Mesothelial cell of epicardium (in vitro differentiated cells): ENCODE data around the gene HUS1B. TPM values are rescaled to one million over a fixed set of nuclear protein-coding genes. Genes with fewer than 3 reads are reported as not detected.
"Not testable (repeated sequence)": the region's sequence is repeated elsewhere in the genome, so short reads cannot be mapped to it uniquely, and the experiment has no call there.

Source experiments
- DNase-seq, 2 experiments: peaks; one replicate each; pipeline ENCODE4 v3.0.0; 2021; ENCODE audit warnings: low spot score in 2 of 2; ENCODE audit not compliant: unreplicated experiment in 2 of 2
- H3K27ac Mint-ChIP-seq: 2 replicates; pipeline ENCODE4 v1.8.0; 2021; ENCODE audit warnings: mixed read lengths
- H3K27me3 Mint-ChIP-seq: 2 replicates; pipeline ENCODE4 v1.8.0; 2021; ENCODE audit warnings: low read depth, mixed read lengths
- H3K36me3 Mint-ChIP-seq: 2 replicates; pipeline ENCODE4 v1.8.0; 2021; ENCODE audit warnings: mixed read lengths
- H3K4me1 Mint-ChIP-seq: 2 replicates; pipeline ENCODE4 v1.8.0; 2021; ENCODE audit warnings: mixed read lengths
- H3K4me3 Mint-ChIP-seq: 2 replicates; pipeline ENCODE4 v1.8.0; 2021; ENCODE audit warnings: mild to moderate bottlenecking, moderate library complexity, mixed read lengths
- H3K9me3 Mint-ChIP-seq: 2 replicates; pipeline ENCODE4 v1.8.0; 2021; ENCODE audit warnings: mixed read lengths
- total RNA-seq: library from RNA; stranded (reverse); gene quantifications from 3 replicates; pipeline ENCODE4 v1.2.1, GENCODE V29; 2021
- TF ChIP-seq, protein P1 (sequence below): fragments of 200-600 bp; sonication (generic); IDR thresholded peaks from one replicate; pipeline ENCODE4 v1.5.0; 2021; ENCODE audit warnings: antibody characterized with exemption; ENCODE audit not compliant: unreplicated experiment

HUS1B gene
- total RNA-seq, 1 donor from 2014 or later = 1.3 TPM

DNA sequence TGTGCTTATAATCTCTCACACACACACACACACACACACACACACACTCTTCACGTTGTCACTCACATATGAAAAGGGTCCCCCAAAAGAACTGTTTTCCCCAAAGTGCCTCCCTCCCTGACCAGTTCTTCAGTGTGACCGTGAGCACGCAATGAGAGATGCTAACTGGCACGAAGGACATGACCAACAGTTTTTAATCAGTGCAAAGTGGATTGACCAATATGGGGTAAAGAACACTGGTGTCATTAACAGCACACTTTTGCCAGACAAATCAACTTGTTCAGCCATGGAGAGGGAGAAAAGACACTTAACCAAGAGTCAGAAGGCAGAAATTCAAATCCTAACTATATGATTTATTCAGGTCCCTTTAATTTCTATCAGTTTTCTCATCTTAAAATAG is 21.0 kb upstream of the HUS1B start:
- peaks cover 14% of the 10 kb centered on the region for H3K4me1 Mint-ChIP-seq
- TF ChIP-seq, protein P1, sequence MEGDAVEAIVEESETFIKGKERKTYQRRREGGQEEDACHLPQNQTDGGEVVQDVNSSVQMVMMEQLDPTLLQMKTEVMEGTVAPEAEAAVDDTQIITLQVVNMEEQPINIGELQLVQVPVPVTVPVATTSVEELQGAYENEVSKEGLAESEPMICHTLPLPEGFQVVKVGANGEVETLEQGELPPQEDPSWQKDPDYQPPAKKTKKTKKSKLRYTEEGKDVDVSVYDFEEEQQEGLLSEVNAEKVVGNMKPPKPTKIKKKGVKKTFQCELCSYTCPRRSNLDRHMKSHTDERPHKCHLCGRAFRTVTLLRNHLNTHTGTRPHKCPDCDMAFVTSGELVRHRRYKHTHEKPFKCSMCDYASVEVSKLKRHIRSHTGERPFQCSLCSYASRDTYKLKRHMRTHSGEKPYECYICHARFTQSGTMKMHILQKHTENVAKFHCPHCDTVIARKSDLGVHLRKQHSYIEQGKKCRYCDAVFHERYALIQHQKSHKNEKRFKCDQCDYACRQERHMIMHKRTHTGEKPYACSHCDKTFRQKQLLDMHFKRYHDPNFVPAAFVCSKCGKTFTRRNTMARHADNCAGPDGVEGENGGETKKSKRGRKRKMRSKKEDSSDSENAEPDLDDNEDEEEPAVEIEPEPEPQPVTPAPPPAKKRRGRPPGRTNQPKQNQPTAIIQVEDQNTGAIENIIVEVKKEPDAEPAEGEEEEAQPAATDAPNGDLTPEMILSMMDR = no peak
- H3K27ac Mint-ChIP-seq = no peak overlapping the region
- no peaks in the 10 kb centered on the region for H3K9me3 Mint-ChIP-seq
- H3K27me3 Mint-ChIP-seq = peaks cover 10% of the 10 kb centered on the region
- no peak overlapping the region for H3K4me3 Mint-ChIP-seq
- H3K36me3 Mint-ChIP-seq = no peaks in the 10 kb centered on the region
- DNase-seq = no peak

DNA sequence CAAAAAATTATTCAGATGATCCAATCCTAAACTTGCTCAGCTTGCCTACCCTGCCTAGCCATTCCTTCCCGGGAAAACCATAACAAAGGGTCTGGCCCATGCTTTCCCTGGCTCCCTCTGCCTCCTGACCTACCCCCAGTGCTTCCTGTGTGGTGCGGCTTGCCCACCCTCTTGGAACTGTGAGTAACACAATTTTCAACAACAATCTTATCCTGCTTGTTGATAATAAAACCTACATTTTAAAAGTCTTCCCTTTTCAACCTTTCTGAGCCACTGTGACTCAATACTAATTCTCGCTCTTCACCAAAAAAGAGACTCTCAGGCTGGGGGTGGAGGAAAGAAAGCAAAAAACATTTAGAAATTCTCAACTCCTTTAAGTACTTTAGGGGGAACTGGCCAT is 18.1 kb upstream of the HUS1B start:
- H3K27me3 Mint-ChIP-seq = no peaks in the 10 kb centered on the region
- peaks cover 9% of the 10 kb centered on the region for H3K36me3 Mint-ChIP-seq
- TF ChIP-seq, protein P1 = no peak
- no peak overlapping the region for H3K27ac Mint-ChIP-seq
- H3K9me3 Mint-ChIP-seq = peaks cover 9% of the 10 kb centered on the region
- H3K4me1 Mint-ChIP-seq = peaks cover under 1% of the 10 kb centered on the region
- H3K4me3 Mint-ChIP-seq = no peak overlapping the region
- DNase-seq = no peak

DNA sequence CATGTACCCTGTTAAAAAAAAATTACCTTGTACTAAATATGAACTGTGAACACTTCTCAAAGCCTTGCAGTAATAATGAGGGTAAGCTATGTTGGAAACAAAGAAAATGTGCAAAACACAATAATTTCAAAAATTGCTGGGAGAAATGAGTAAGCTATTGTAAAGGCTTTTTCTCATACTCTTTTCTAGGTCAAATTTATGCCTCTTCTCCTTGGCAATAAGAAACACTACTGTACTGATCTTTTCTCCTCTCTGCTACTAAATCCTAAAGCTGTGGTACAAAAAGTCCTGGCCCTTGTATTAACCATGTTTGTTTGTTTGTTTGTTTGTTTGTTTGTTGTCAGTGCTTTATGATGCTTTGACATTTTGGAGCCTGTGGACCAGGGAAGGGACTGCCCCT is 17.5 kb upstream of the HUS1B start:
- no peak overlapping the region for H3K27ac Mint-ChIP-seq
- TF ChIP-seq, protein P1 = no peak
- H3K4me3 Mint-ChIP-seq = no peak overlapping the region
- H3K36me3 Mint-ChIP-seq = peaks cover 9% of the 10 kb centered on the region
- peaks cover 9% of the 10 kb centered on the region for H3K9me3 Mint-ChIP-seq
- H3K4me1 Mint-ChIP-seq = no peaks in the 10 kb centered on the region
- no peak for DNase-seq
- no peaks in the 10 kb centered on the region for H3K27me3 Mint-ChIP-seq

GRCh38 chr6:667253-667927 is 10.5 kb upstream of the HUS1B start:
- no peaks in the 10 kb centered on the region for H3K4me1 Mint-ChIP-seq
- TF ChIP-seq, protein P1 = no peak
- H3K36me3 Mint-ChIP-seq = peaks cover 22% of the 10 kb centered on the region
- H3K27ac Mint-ChIP-seq = no peak overlapping the region
- no peaks in the 10 kb centered on the region for H3K27me3 Mint-ChIP-seq
- peaks cover 29% of the 10 kb centered on the region for H3K9me3 Mint-ChIP-seq
- no peak overlapping the region for H3K4me3 Mint-ChIP-seq
- no peak for DNase-seq

- Mint-ChIP-seq H3K4me1 (no peaks in the 10 kb centered on the region), H3K27ac (no peak overlapping the region), H3K4me3 (no peak overlapping the region), H3K36me3 (peaks cover 16% of the 10 kb centered on the region), H3K27me3 (no peaks in the 10 kb centered on the region), H3K9me3 (peaks cover 28% of the 10 kb centered on the region)
- DNase-seq = no peak
- TF ChIP-seq, protein P1 = no peak
Measured at GRCh38 chr6:665403-666267, 8.7 kb upstream of the HUS1B start.

DNA sequence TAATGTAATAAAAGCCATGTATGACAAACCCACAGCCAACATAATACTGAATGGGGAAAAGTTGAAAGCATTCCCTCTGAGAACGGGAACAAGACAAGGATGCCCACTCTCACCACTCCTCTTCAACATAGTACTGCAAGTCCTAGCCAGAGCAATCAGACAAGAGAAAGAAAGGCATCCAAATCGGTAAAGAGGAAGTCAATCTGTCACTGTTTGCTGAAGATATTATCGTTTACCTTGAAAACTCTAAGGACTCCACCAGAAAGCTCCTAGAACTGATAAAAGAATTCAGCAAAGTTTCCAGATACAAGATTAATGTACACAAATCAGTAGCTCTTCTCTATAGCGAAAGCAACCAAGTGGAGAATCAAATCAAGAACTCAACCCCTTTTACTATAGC is 6.9 kb upstream of the HUS1B start:
- H3K27ac Mint-ChIP-seq, H3K27me3 Mint-ChIP-seq, DNase-seq, H3K4me3 Mint-ChIP-seq: not testable (repeated sequence)
- Mint-ChIP-seq H3K4me1 (peaks cover 10% of the 10 kb centered on the region), H3K36me3 (peaks cover 13% of the 10 kb centered on the region), H3K9me3 (peaks cover 28% of the 10 kb centered on the region)
